H1 (cell line): ENCODE data around the gene GTF2H2C_2.
"Not testable (repeated sequence)": the region's sequence is repeated elsewhere in the genome, so short reads cannot be mapped to it uniquely, and the experiment has no call there.

Experiments
- EZH2 ChIP-seq: fragments of 200-600 bp; sonication (generic); IDR thresholded peaks from 2 replicates; pipeline ENCODE4 v1.7.1; 2012; ENCODE audit warnings: low read depth, mild to moderate bottlenecking, moderate library complexity, low read length, inconsistent platforms; ENCODE audit not compliant: severe bottlenecking
- GTF2F1 ChIP-seq: IDR thresholded peaks from 2 replicates; pipeline ENCODE4 v1.6.1; 2012; ENCODE audit warnings: low read depth, low read length, improper control_type of control experiment, borderline replicate concordance
- JUND ChIP-seq: IDR thresholded peaks from 2 replicates; pipeline ENCODE4 v1.6.1; 2011; ENCODE audit warnings: mild to moderate bottlenecking, improper control_type of control experiment, low read length
- POLR2A ChIP-seq, 2 experiments: IDR thresholded peaks; 1 replicate in 1 of 2; 2 replicates in 1 of 2; pipeline ENCODE4 v1.6.1; 2011; ENCODE audit warnings: low read depth in 2 of 2, low read length in 2 of 2, mild to moderate bottlenecking in 2 of 2; ENCODE audit errors: control extremely low read depth in 1 of 2
- POU5F1 ChIP-seq: IDR thresholded peaks from 2 replicates; pipeline ENCODE4 v1.6.1; 2011; ENCODE audit warnings: low read depth, mild to moderate bottlenecking, low read length, moderate library complexity
- RFX5 ChIP-seq: IDR thresholded peaks from 2 replicates; pipeline ENCODE4 v1.6.1; 2011; ENCODE audit warnings: low read depth, low read length, improper control_type of control experiment, borderline replicate concordance
- SP2 ChIP-seq: IDR thresholded peaks from 2 replicates; pipeline ENCODE4 v1.6.1; 2012; ENCODE audit warnings: mild to moderate bottlenecking, low read length, inconsistent platforms
- SUZ12 ChIP-seq: fragments of 200-600 bp; sonication (generic); IDR thresholded peaks from 2 replicates; pipeline ENCODE4 v1.6.1; 2012; ENCODE audit warnings: mild to moderate bottlenecking, inconsistent platforms, low read length, moderate library complexity, mixed read lengths
- TAF1 ChIP-seq: IDR thresholded peaks from 2 replicates; pipeline ENCODE4 v1.6.1; 2011; ENCODE audit warnings: mild to moderate bottlenecking, low read depth, low read length
- TCF12 ChIP-seq: IDR thresholded peaks from 2 replicates; pipeline ENCODE4 v1.6.1; 2011; ENCODE audit warnings: low read depth, mild to moderate bottlenecking, low read length
- YY1 ChIP-seq: IDR thresholded peaks from 2 replicates; pipeline ENCODE4 v1.6.1; 2011; ENCODE audit warnings: low read depth, mild to moderate bottlenecking, low read length
- TF ChIP-seq, protein P1 (sequence below), 3 experiments: IDR thresholded peaks; 1 replicate in 2 of 3; 2 replicates in 1 of 3; pipeline versions ENCODE4 v1.5.1 to v1.6.1; 2011; ENCODE audit warnings: low read length in 3 of 3, mild to moderate bottlenecking in 3 of 3, inconsistent platforms in 2 of 3, low read depth in 1 of 3, moderate library complexity in 1 of 3; ENCODE audit not compliant: insufficient read depth in 1 of 3; ENCODE audit errors: control extremely low read depth in 1 of 3

DNA sequence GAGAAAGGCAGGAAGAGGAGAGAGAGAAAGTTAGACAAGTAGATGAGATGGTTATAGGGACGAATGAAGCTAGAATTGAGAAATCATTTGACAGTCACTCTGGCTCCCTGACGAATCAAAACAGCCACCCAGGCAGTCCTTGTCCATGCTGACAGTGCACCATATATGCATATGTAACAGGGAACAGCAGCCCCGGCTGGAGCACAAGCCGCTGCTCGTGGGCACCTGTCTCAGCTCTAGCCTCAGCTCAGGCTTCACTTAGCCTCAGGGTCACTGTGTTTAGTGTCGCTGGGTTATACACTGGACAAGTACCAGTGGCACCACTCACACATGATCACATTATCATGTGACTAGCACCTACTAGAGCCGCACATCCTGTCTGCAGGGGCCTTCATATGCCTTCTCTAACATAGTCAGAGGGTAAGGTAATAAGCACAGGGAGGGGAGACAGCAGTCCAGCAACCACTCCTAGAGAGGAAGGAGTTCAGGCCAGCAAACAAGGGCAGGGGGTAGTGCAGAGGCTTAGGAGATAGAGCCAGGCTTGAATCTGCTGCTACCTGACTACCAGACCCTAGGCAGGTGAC, 54.9 kb downstream of the GTF2H2C_2 start:
- TF ChIP-seq, protein P1, sequence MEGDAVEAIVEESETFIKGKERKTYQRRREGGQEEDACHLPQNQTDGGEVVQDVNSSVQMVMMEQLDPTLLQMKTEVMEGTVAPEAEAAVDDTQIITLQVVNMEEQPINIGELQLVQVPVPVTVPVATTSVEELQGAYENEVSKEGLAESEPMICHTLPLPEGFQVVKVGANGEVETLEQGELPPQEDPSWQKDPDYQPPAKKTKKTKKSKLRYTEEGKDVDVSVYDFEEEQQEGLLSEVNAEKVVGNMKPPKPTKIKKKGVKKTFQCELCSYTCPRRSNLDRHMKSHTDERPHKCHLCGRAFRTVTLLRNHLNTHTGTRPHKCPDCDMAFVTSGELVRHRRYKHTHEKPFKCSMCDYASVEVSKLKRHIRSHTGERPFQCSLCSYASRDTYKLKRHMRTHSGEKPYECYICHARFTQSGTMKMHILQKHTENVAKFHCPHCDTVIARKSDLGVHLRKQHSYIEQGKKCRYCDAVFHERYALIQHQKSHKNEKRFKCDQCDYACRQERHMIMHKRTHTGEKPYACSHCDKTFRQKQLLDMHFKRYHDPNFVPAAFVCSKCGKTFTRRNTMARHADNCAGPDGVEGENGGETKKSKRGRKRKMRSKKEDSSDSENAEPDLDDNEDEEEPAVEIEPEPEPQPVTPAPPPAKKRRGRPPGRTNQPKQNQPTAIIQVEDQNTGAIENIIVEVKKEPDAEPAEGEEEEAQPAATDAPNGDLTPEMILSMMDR (IDR thresholded peaks at IDR 0.05; ENCODE audit: control extremely low read depth in 1 of 3, insufficient read depth in 1 of 3, low read depth in 1 of 3, low read length in 3 of 3), result not testable (repeated sequence)
- not testable (repeated sequence) for TF ChIP-seq GTF2F1; TAF1; EZH2; RFX5; SP2; POU5F1; TCF12; JUND; SUZ12; POLR2A (IDR thresholded peaks at IDR 0.05; ENCODE audit: control extremely low read depth in 1 of 2, low read depth in 2 of 2, low read length in 2 of 2); YY1
